ENCODE measurements around the gene SAMD3. TPM values are rescaled to one million over a fixed set of nuclear protein-coding genes. Genes with fewer than 3 reads are reported as not detected.
A peak's percentile ranks its signal among the peaks of the same experiment; 100 is the strongest.
"Not testable (repeated sequence)": the region's sequence is repeated elsewhere in the genome, so short reads cannot be mapped to it uniquely, and the experiment has no call there.

SAMD3 gene
- total RNA-seq, 1 experiment from 2014 or later, result not detected

DNA sequence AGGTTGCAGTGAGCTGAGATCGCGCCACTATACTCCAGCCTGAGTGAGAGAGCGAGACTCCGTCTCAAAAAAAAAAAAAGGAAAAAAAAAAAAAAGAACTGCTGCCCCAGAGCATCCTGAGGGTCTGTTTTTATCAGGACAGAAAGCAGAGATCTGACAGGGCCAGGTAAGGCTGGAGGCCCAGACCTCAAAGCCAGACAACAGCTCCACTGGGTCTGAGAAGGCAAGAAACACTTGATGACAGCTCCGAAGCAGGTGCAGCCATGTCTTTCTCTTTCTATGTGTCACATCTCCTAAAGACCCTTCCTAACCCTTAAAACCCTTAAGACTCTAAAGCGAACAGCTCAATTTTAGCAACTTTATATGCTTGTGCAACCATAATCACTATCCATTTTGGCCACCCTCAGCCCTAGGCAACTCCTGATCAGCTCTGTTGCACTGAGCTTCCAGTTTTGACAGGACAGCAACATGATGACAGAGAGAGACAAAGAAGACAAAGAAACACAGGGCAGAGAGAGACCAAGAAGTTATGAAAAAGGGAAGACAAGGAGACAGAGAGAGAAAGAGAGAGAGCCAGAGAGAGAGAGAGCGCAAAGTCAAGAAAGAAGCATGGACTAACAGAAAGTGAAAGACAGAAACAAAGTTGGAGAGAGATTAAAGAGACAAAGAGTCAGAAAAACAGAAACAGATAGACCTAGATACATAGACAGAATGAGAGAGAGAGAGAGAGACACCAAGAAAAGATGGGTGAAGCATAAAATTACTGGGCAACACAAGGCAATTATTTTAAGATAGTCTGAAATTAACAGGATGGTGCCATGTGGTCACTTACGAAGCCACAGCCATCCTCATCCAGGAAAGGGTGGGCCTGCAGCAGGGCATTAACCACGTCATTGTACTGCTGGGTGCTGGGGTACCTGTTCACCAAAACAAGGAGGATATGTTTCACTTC is 39.2 kb downstream of the SAMD3 start:
- H3K36me3 Mint-ChIP-seq (ENCODE audit: insufficient read depth, unreplicated experiment), result no peaks in the 10 kb centered on the region
- DNase-seq, result no peak
- H3K27ac Mint-ChIP-seq (ENCODE audit: unreplicated experiment), result no peak overlapping the region
- no peaks in the 10 kb centered on the region for H3K9me3 Mint-ChIP-seq (ENCODE audit: low read depth, unreplicated experiment)
- TF ChIP-seq, protein P1, sequence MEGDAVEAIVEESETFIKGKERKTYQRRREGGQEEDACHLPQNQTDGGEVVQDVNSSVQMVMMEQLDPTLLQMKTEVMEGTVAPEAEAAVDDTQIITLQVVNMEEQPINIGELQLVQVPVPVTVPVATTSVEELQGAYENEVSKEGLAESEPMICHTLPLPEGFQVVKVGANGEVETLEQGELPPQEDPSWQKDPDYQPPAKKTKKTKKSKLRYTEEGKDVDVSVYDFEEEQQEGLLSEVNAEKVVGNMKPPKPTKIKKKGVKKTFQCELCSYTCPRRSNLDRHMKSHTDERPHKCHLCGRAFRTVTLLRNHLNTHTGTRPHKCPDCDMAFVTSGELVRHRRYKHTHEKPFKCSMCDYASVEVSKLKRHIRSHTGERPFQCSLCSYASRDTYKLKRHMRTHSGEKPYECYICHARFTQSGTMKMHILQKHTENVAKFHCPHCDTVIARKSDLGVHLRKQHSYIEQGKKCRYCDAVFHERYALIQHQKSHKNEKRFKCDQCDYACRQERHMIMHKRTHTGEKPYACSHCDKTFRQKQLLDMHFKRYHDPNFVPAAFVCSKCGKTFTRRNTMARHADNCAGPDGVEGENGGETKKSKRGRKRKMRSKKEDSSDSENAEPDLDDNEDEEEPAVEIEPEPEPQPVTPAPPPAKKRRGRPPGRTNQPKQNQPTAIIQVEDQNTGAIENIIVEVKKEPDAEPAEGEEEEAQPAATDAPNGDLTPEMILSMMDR (IDR thresholded peaks at IDR 0.05; ENCODE audit: unreplicated experiment), result no peak
- no peak overlapping the region for H3K4me3 Mint-ChIP-seq (ENCODE audit: low read depth, unreplicated experiment)
- BruUV-seq (replicated peaks), result no TSS peak
- no peaks in the 10 kb centered on the region for H3K4me1 Mint-ChIP-seq (ENCODE audit: low read depth, unreplicated experiment)
- intact Hi-C loops (cut with micrococcal nuclease; ENCODE audit: unreplicated experiment), result no loop called here
- CTCF ChIA-PET, result no interaction called here
- H3K27me3 Mint-ChIP-seq (ENCODE audit: unreplicated experiment), result no peaks in the 10 kb centered on the region

DNA sequence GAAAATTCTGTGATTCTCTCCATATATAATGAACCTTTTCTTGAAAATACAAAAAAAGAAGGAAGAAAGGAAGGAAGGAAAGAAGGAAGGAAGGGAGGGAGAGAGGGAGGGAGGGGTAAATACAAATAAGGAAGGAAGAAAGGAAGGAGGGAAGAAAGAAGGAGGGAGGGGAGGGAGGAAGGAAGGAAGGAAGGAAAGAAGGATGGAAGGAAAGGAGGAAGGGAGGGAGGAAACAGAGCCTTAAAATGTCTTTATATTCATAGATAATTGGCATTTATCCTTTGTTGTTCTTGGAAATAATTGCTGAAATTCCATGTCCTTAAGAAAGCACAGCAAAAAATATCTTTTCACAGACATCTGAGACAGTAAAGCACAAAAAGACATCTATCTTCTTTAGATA is 40.3 kb downstream of the SAMD3 start:
- H3K9me3 Mint-ChIP-seq (ENCODE audit: low read depth, unreplicated experiment), result no peaks in the 10 kb centered on the region
- CTCF ChIA-PET, result no interaction called here
- intact Hi-C loops (cut with micrococcal nuclease; ENCODE audit: unreplicated experiment), result no loop called here
- H3K27me3 Mint-ChIP-seq (ENCODE audit: unreplicated experiment), result no peaks in the 10 kb centered on the region
- H3K4me3 Mint-ChIP-seq (ENCODE audit: low read depth, unreplicated experiment), result no peak overlapping the region
- no TSS peak for BruUV-seq (replicated peaks)
- no peaks in the 10 kb centered on the region for H3K36me3 Mint-ChIP-seq (ENCODE audit: insufficient read depth, unreplicated experiment)
- no peak for DNase-seq
- H3K27ac Mint-ChIP-seq (ENCODE audit: unreplicated experiment), result no peak overlapping the region
- H3K4me1 Mint-ChIP-seq (ENCODE audit: low read depth, unreplicated experiment), result no peaks in the 10 kb centered on the region
- TF ChIP-seq, protein P1 (IDR thresholded peaks at IDR 0.05; ENCODE audit: unreplicated experiment), result no peak

DNA sequence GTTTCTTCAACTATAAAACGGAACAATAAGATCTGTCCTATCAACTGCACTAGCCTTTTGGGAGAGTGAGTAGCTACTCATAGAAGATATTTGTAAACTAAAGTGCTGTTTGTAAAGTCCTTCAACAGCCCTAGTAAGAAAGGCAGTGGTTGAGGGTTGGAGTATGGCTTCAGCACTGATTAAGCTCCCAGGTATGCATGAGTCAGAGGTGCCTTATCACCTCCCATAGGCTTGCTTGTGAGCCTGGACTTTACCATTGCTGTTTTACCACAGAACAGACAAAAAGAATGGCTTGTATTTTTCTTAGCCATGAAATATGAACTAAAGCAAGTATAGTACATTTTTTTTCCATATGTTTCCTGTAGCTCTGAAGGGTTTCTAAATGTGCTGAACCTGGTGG is 44.1 kb downstream of the SAMD3 start:
- intact Hi-C loops (cut with micrococcal nuclease; ENCODE audit: unreplicated experiment), result no loop called here
- CTCF ChIA-PET, result interaction anchor here (1.1 to 1.3 kb wide), 2 partner anchors 9 to 12 kb away, joined by 3 to 4 read pairs; no protein-coding TSS in a partner anchor
- H3K27ac Mint-ChIP-seq (ENCODE audit: unreplicated experiment), result peak overlapping the region; percentile 18

DNA sequence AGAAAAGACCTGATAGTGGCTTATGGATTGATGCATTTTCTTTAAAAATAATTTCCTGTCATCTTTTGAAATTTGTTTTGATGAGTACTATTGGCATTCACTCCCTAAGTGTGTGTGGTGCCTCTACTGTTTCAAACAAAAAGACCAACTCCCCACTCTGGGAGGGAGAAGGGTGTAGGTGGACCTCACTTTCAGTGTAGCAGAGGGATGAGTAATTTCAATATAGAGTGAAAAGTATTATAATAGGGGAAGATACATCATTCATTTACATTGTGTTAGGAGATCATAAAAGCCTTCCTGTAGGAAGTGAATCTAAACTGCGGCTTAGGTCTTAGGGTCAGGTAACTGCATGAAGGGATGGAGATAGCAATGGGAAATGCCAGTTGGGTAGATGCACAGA is 46.4 kb downstream of the SAMD3 start:
- Mint-ChIP-seq H3K36me3 (ENCODE audit: insufficient read depth, unreplicated experiment) (no peaks in the 10 kb centered on the region), H3K4me3 (ENCODE audit: low read depth, unreplicated experiment) (no peak overlapping the region), H3K9me3 (ENCODE audit: low read depth, unreplicated experiment) (no peaks in the 10 kb centered on the region), H3K27ac (ENCODE audit: unreplicated experiment) (no peak overlapping the region), H3K4me1 (ENCODE audit: low read depth, unreplicated experiment) (no peaks in the 10 kb centered on the region), H3K27me3 (ENCODE audit: unreplicated experiment) (no peaks in the 10 kb centered on the region)
- TF ChIP-seq, protein P1 (IDR thresholded peaks at IDR 0.05; ENCODE audit: unreplicated experiment), result no peak
- intact Hi-C loops (cut with micrococcal nuclease; ENCODE audit: unreplicated experiment), result no loop called here
- CTCF ChIA-PET, result no interaction called here
- no TSS peak for BruUV-seq (replicated peaks)
- DNase-seq, result no peak

More for the DNA sequence above, 44.1 kb downstream of the SAMD3 start:
- no peaks in the 10 kb centered on the region for H3K27me3 Mint-ChIP-seq (ENCODE audit: unreplicated experiment)
- H3K4me1 Mint-ChIP-seq (ENCODE audit: low read depth, unreplicated experiment), result no peaks in the 10 kb centered on the region
- H3K9me3 Mint-ChIP-seq (ENCODE audit: low read depth, unreplicated experiment), result no peaks in the 10 kb centered on the region
- no peaks in the 10 kb centered on the region for H3K36me3 Mint-ChIP-seq (ENCODE audit: insufficient read depth, unreplicated experiment)
- TF ChIP-seq, protein P1 (IDR thresholded peaks at IDR 0.05; ENCODE audit: unreplicated experiment), result no peak
- H3K4me3 Mint-ChIP-seq (ENCODE audit: low read depth, unreplicated experiment), result no peak overlapping the region
- no TSS peak for BruUV-seq (replicated peaks)
- DNase-seq, result peak; percentile 67

DNA sequence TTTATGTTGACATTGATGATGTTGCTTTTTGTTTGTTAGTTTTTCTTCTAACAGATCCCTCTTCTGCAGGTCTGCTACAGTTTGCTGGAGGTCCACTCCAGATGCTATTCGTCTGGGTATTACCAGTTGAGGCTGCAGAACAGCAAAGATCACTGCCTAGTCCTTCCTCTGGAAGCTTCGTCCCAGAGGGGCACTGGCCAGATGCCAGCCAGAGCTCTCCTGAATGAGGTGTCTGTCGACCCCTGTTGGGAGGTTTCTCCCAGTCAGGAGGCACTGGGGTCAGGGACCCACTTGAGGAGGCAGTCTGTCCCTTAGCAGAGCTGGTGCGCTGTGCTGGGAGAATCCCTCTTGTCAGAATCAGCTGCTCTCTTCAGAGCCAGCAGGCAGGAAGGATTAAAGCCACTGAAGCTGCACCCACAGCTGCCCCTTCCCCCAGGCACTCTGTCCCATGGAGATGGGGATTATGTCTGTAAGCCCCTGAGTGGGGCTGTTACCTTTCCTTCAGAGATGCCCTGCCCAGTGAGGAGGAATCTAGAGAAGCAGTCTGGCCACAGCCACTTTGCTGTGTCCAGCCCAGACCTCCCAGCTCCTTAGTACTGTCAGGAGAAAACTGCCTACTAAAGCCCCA is 49.3 kb downstream of the SAMD3 start:
- CTCF ChIA-PET; intact Hi-C loops (cut with micrococcal nuclease; ENCODE audit: unreplicated experiment): not testable (repeated sequence)

DNA sequence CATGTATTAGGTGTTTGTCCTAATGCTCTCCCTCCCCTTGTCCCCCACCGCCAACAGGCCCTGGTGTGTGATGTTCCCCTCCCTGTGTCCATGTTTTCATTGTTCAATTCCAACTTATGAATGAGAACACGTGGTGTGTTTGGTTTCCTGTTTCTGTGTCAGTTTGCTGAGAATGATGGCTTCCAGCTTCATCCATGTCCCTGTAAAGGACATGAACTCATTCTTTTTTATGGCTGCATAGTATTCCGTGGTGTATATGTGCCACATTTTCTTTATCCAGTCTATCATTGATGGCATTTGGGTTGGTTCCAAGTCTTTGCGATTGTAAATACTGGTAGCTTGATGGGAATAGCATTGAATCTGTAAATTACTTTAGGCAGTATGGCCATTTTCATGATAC is 52.6 kb downstream of the SAMD3 start:
- CTCF ChIA-PET; intact Hi-C loops (cut with micrococcal nuclease; ENCODE audit: unreplicated experiment): not testable (repeated sequence)

More for the DNA sequence above, 49.3 kb downstream of the SAMD3 start:
- DNase-seq; H3K9me3 Mint-ChIP-seq (ENCODE audit: low read depth, unreplicated experiment); H3K27ac Mint-ChIP-seq (ENCODE audit: unreplicated experiment); H3K4me1 Mint-ChIP-seq (ENCODE audit: low read depth, unreplicated experiment); BruUV-seq (replicated peaks); H3K4me3 Mint-ChIP-seq (ENCODE audit: low read depth, unreplicated experiment); H3K36me3 Mint-ChIP-seq (ENCODE audit: insufficient read depth, unreplicated experiment); H3K27me3 Mint-ChIP-seq (ENCODE audit: unreplicated experiment): not testable (repeated sequence)

More for the DNA sequence above, 52.6 kb downstream of the SAMD3 start:
- H3K9me3 Mint-ChIP-seq (ENCODE audit: low read depth, unreplicated experiment); H3K27ac Mint-ChIP-seq (ENCODE audit: unreplicated experiment); H3K4me3 Mint-ChIP-seq (ENCODE audit: low read depth, unreplicated experiment); H3K4me1 Mint-ChIP-seq (ENCODE audit: low read depth, unreplicated experiment); DNase-seq; BruUV-seq (replicated peaks); H3K36me3 Mint-ChIP-seq (ENCODE audit: insufficient read depth, unreplicated experiment): not testable (repeated sequence)
- peaks cover 33% of the 10 kb centered on the region for H3K27me3 Mint-ChIP-seq (ENCODE audit: unreplicated experiment)
